PC-3 (cell line): ENCODE data around the gene PCDH9. TPM values are rescaled to one million over a fixed set of nuclear protein-coding genes. Genes with fewer than 3 reads are reported as not detected.

ENCODE experiments used
- ATAC-seq: fragments of 200-7000 bp; cut with Tn5 transposase; 2 replicates; pipeline ENCODE4 v1.9.1; 2020; ENCODE audit warnings: mild to moderate bottlenecking, moderate library complexity
- BruUV-seq: library from RNA; stranded (reverse); fragments of 400-500 nt; replicated peaks from 2 replicates; lab custom pipeline; 2021; lab: Mats Ljungman, UMichigan
- CTCF ChIA-PET: fragments of 300-600 bp; sonication (Branson Sonifier 250); formaldehyde crosslinking; loops from one replicate; lab custom pipeline; 2022; ENCODE audit warnings: antibody characterized with exemption; lab: Charles Lee
- POLR2A ChIA-PET: fragments of 300-600 bp; sonication (Branson Sonifier 250); formaldehyde crosslinking; loops from one replicate; lab custom pipeline; 2022; ENCODE audit warnings: antibody characterized with exemption; ENCODE audit not compliant: unreplicated experiment; lab: Charles Lee
- DNase-seq: peaks from one replicate; pipeline ENCODE4 v3.0.0-alpha.2; 2015
- H2AFZ ChIP-seq: fragments of 300-600 bp; sonication (generic); 2 replicates; pipeline ENCODE4 v1.6.0; 2016; ENCODE audit warnings: antibody characterized with exemption, low read length
- H3F3A ChIP-seq: fragments of 300-600 bp; sonication (generic); one replicate; pipeline ENCODE4 v1.6.0; 2017; ENCODE audit warnings: antibody characterized with exemption, low read length, control low read depth, mild to moderate bottlenecking; ENCODE audit not compliant: unreplicated experiment
- H3K27ac ChIP-seq: fragments of 300-600 bp; sonication (generic); 2 replicates; pipeline ENCODE4 v1.5.1; 2016; ENCODE audit warnings: mild to moderate bottlenecking, low read length
- H3K27me3 ChIP-seq: fragments of 300-600 bp; sonication (generic); 2 replicates; pipeline ENCODE4 v1.6.1; 2016; ENCODE audit warnings: low read length, mixed read lengths
- H3K36me3 ChIP-seq: fragments of 300-600 bp; sonication (generic); 2 replicates; pipeline ENCODE4 v1.6.1; 2016; ENCODE audit warnings: low read depth, mixed run types, low read length, mixed read lengths
- H3K4me1 ChIP-seq: fragments of 300-600 bp; sonication (generic); 2 replicates; pipeline ENCODE4 v1.5.1; 2016; ENCODE audit warnings: low read length; ENCODE audit not compliant: insufficient read depth
- H3K4me2 ChIP-seq: fragments of 300-600 bp; sonication (generic); 2 replicates; pipeline ENCODE4 v1.6.0; 2016; ENCODE audit warnings: low read length
- H3K4me3 ChIP-seq: fragments of 300-600 bp; sonication (generic); 2 replicates; pipeline ENCODE4 v1.5.1; 2016; ENCODE audit warnings: mild to moderate bottlenecking, low read length, mixed read lengths
- H3K79me2 ChIP-seq: fragments of 300-600 bp; sonication (generic); 2 replicates; pipeline ENCODE4 v1.6.1; 2017; ENCODE audit warnings: low read length, mixed read lengths
- H3K9ac ChIP-seq: fragments of 300-600 bp; sonication (generic); 2 replicates; pipeline ENCODE4 v1.6.0; 2016; ENCODE audit warnings: mild to moderate bottlenecking, low read length
- H3K9me2 ChIP-seq: fragments of 300-600 bp; sonication (generic); replicated peaks from 2 replicates; pipeline ENCODE4 v1.6.1; 2016; ENCODE audit warnings: mixed run types, low read length, mixed read lengths
- H3K9me3 ChIP-seq: fragments of 300-600 bp; sonication (generic); 2 replicates; pipeline ENCODE4 v1.6.1; 2016; ENCODE audit warnings: low read length, mixed read lengths
- H4K20me1 ChIP-seq: fragments of 300-600 bp; sonication (generic); 2 replicates; pipeline ENCODE4 v1.6.1; 2016; ENCODE audit warnings: low read length, mixed read lengths
- EZH2 ChIP-seq: fragments of 300-600 bp; sonication (generic); IDR thresholded peaks from one replicate; pipeline ENCODE4 v1.6.1; 2017; ENCODE audit warnings: antibody characterized with exemption, mild to moderate bottlenecking, low read length; ENCODE audit not compliant: unreplicated experiment
- EZH2phosphoT487 ChIP-seq: fragments of 300-600 bp; sonication (generic); IDR thresholded peaks from 2 replicates; pipeline ENCODE4 v1.6.1; 2018; ENCODE audit warnings: mild to moderate bottlenecking, antibody characterized with exemption, low read length, borderline replicate concordance
- intact Hi-C: fragments of 100-400 bp; cut with micrococcal nuclease; formaldehyde crosslinking; loops from 2 replicates; pipeline ENCODE4 v1.9.0; 2023
- total RNA-seq: library from RNA; depleted of rRNA; stranded (reverse); fragments of >200 nt; gene quantifications from 2 replicates; pipeline ENCODE4 v1.2.3, GENCODE V29; 2014
- TF ChIP-seq, protein P1 (sequence below): fragments of 300-600 bp; sonication (generic); conservative IDR thresholded peaks from 2 replicates; pipeline ENCODE4 v1.5.1; 2017; ENCODE audit warnings: antibody characterized with exemption, low read depth, mild to moderate bottlenecking, low read length

The PCDH9 gene
- total RNA-seq, 1 experiment from 2014 or later, result 0.98 TPM

DNA sequence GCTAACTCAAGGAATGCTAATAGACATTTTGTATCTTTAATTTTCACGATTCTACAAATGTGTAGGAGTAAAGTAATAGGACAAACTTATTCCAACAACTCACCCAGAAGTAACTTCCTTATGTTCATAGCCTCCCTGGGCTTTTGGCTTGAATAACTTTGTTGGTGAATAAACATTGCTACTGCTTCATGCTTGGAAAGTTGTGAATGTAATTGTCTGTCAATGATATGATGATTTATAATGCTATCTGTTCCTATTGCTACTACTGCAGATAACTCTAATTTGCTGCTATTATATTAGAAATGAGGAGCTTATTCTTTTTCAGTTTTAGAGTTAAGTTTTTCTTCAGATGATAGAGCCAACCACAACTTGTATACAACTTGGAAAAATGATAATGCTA lies 307.7 kb downstream of the PCDH9 start:
- H3K9me3 ChIP-seq, result no peaks in the 10 kb centered on the region
- intact Hi-C loops, result no loop called here
- H3K36me3 ChIP-seq, result no peaks in the 10 kb centered on the region
- no peak overlapping the region for H3K4me3 ChIP-seq
- peaks cover 3% of the 10 kb centered on the region; the same call in 1 of the 2 replicates for H3K4me1 ChIP-seq
- no TSS peak for BruUV-seq
- no peak overlapping the region for H3K4me2 ChIP-seq
- ATAC-seq, result no peak
- H3K27me3 ChIP-seq, result no peaks in the 10 kb centered on the region
- no peak overlapping the region for H2AFZ ChIP-seq
- H3K79me2 ChIP-seq, result no peaks in the 10 kb centered on the region
- ChIA-PET POLR2A (no interaction called here), CTCF (no interaction called here)
- H3K27ac ChIP-seq, result no peak overlapping the region
- H3K9ac ChIP-seq, result no peak overlapping the region
- TF ChIP-seq EZH2phosphoT487 (no peak), EZH2 (no peak)
- TF ChIP-seq, protein P1, sequence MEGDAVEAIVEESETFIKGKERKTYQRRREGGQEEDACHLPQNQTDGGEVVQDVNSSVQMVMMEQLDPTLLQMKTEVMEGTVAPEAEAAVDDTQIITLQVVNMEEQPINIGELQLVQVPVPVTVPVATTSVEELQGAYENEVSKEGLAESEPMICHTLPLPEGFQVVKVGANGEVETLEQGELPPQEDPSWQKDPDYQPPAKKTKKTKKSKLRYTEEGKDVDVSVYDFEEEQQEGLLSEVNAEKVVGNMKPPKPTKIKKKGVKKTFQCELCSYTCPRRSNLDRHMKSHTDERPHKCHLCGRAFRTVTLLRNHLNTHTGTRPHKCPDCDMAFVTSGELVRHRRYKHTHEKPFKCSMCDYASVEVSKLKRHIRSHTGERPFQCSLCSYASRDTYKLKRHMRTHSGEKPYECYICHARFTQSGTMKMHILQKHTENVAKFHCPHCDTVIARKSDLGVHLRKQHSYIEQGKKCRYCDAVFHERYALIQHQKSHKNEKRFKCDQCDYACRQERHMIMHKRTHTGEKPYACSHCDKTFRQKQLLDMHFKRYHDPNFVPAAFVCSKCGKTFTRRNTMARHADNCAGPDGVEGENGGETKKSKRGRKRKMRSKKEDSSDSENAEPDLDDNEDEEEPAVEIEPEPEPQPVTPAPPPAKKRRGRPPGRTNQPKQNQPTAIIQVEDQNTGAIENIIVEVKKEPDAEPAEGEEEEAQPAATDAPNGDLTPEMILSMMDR, result no peak
- no peaks in the 10 kb centered on the region for H4K20me1 ChIP-seq
- no peaks in the 10 kb centered on the region for H3K9me2 ChIP-seq
- H3F3A ChIP-seq, result no peaks in the 10 kb centered on the region
- DNase-seq, result no peak

DNA sequence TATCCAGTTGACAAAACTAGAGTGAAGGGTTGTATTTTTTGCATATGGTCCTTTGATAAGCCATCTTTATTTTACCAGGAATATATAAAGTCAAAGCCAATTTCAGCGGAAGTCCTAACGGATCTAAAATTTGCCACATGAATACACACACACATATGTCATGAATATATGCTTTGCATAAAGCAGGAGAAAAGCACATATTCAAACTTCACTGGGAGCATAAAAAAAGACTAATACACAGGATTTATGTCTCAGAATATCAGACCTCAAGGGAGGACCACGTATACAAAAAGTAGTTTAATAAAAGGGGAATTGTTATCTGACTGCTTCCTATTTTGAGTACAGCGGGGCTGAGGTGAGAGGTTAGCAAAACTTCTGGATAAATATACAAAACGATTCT lies 308.7 kb downstream of the PCDH9 start:
- Histone ChIP-seq H2AFZ (no peak overlapping the region), H3K27me3 (no peaks in the 10 kb centered on the region), H3F3A (no peaks in the 10 kb centered on the region), H3K9ac (no peak overlapping the region), H3K4me2 (no peak overlapping the region), H3K36me3 (no peaks in the 10 kb centered on the region), H3K27ac (no peak overlapping the region), H4K20me1 (no peaks in the 10 kb centered on the region), H3K79me2 (no peaks in the 10 kb centered on the region), H3K9me3 (no peaks in the 10 kb centered on the region), H3K9me2 (no peaks in the 10 kb centered on the region), H3K4me1 (no peaks in the 10 kb centered on the region), H3K4me3 (no peak overlapping the region)
- POLR2A ChIA-PET, result no interaction called here
- no TSS peak for BruUV-seq
- ATAC-seq (no peak), DNase-seq (no peak)
- intact Hi-C loops, result no loop called here
- no peak for TF ChIP-seq EZH2phosphoT487
- TF ChIP-seq, protein P1, result no peak
- no peak for TF ChIP-seq EZH2
- CTCF ChIA-PET, result no interaction called here

DNA sequence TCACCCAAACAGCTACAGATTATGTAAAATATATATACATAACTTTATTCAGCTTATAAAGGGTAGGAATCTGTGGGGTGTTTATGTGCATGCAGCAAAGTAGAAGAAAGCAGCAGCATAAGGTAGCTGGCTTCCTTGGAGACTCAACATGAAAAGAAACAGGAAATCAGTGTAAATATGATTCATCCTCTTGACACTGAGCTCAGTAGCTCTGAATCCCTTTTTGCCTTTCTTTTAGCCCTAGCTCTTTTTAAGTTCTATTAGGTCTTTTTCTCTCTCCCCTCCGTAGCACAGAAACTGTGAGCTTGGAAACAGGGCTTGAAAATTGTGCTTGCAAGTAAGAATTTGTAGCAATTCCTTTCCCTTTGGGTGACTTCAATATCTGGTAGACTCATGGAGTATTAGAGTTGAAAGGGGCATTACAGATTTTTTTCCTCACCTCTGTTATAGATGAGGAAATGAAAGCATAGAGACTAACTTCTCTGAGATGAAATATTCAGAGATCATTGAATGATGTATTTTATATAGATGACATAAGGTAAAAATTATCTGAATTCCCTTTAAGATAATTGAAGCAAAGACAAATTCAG lies 314.4 kb downstream of the PCDH9 start:
- no TSS peak for BruUV-seq
- H3K27ac ChIP-seq, result no peak overlapping the region
- H3K9me3 ChIP-seq, result no peaks in the 10 kb centered on the region
- ATAC-seq, result peak; percentile 80
- H3F3A ChIP-seq, result no peaks in the 10 kb centered on the region
- no peaks in the 10 kb centered on the region for H3K27me3 ChIP-seq
- H3K4me1 ChIP-seq, result no peaks in the 10 kb centered on the region
- intact Hi-C loops, result no loop called here
- TF ChIP-seq EZH2phosphoT487, result no peak
- H4K20me1 ChIP-seq, result no peaks in the 10 kb centered on the region
- H2AFZ ChIP-seq, result no peak overlapping the region
- no peaks in the 10 kb centered on the region for H3K9me2 ChIP-seq
- peak; percentile 24 for DNase-seq
- H3K79me2 ChIP-seq, result no peaks in the 10 kb centered on the region
- no peak overlapping the region for H3K9ac ChIP-seq
- POLR2A ChIA-PET, result interaction anchor here (0.6 kb wide), 1 partner anchor 12 kb away, joined by 6 read pairs; no protein-coding TSS in a partner anchor
- no peak overlapping the region for H3K4me3 ChIP-seq
- no peak overlapping the region for H3K4me2 ChIP-seq
- H3K36me3 ChIP-seq, result no peaks in the 10 kb centered on the region
- CTCF ChIA-PET, result interaction anchor here (0.6 kb wide), 1 partner anchor 307 kb away, joined by 3 read pairs; no protein-coding TSS in a partner anchor
